Measurements from ENCODE around the gene IL23A.
"Not testable (repeated sequence)": the region's sequence is repeated elsewhere in the genome, so short reads cannot be mapped to it uniquely, and the experiment has no call there.

Gene IL23A

GRCh38 chr12:56311003-56311402, 27.7 kb upstream of the IL23A start:
- H3K4me3 ChIP-seq (ENCODE audit: control insufficient read depth, low read depth, low read length): no peak overlapping the region
- DNase-seq (ENCODE audit: low read depth): no peak
- TF ChIP-seq, protein P1, sequence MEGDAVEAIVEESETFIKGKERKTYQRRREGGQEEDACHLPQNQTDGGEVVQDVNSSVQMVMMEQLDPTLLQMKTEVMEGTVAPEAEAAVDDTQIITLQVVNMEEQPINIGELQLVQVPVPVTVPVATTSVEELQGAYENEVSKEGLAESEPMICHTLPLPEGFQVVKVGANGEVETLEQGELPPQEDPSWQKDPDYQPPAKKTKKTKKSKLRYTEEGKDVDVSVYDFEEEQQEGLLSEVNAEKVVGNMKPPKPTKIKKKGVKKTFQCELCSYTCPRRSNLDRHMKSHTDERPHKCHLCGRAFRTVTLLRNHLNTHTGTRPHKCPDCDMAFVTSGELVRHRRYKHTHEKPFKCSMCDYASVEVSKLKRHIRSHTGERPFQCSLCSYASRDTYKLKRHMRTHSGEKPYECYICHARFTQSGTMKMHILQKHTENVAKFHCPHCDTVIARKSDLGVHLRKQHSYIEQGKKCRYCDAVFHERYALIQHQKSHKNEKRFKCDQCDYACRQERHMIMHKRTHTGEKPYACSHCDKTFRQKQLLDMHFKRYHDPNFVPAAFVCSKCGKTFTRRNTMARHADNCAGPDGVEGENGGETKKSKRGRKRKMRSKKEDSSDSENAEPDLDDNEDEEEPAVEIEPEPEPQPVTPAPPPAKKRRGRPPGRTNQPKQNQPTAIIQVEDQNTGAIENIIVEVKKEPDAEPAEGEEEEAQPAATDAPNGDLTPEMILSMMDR (IDR thresholded peaks at IDR 0.05; ENCODE audit: control insufficient read depth, insufficient read depth, low read depth, low read length, missing control alignments): no peak

DNA sequence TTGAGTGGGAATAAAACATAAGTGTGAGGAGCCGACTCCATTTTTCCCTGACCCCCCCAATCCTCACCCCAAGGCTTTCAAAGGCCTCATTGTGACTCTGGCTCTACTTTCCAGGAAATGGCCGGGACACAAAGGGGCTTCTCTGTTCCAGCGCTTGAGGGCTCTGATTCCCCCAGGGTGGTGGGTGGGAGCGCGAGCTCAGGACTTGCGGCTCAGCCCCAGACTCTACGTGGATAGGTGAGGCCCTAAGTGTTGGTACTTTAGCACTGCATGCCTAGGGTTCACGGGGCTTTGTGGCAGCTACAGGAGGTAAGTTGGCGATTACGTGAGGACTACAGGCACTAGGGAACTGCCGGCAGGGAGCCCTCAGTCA, 23.4 kb upstream of the IL23A start:
- TF ChIP-seq, protein P1 (IDR thresholded peaks at IDR 0.05; ENCODE audit: control insufficient read depth, insufficient read depth, low read depth, low read length, missing control alignments): no peak
- no peak for DNase-seq (ENCODE audit: low read depth)
- peak overlapping the region; percentile 99 for H3K4me3 ChIP-seq (ENCODE audit: control insufficient read depth, low read depth, low read length)

- TF ChIP-seq, protein P1 (IDR thresholded peaks at IDR 0.05; ENCODE audit: control insufficient read depth, insufficient read depth, low read depth, low read length, missing control alignments): peak; percentile 7
- H3K4me3 ChIP-seq (ENCODE audit: control insufficient read depth, low read depth, low read length): peak within 1 kb of the TSS; percentile 99
Measured at GRCh38 chr12:56315622-56316473, 22.8 kb upstream of the IL23A start, which contains the start of gene CNPY2. Gene CNPY2, minus strand, starts transcription at chr12:56315988. Its CDS starts 771 bp downstream, at chr12:56315217.

DNA sequence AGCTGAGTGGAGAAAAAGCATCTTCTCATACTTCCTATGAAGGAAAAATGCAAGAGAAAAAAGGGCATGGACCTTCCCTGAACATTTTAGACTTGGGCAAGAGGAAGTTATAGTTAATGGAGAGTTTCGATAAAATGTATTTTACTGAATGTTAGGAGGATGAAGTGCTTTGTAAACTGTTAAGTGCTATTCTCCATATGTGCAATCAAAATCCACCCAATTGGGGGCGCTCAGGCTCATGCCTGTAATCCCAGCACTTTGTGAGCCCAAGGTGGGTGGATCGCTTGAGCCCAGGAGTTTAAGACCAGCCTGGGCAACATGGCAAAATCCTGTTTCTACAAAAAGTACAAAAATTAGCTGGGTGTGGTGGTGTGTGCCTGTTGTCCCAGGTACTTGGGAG, 21.0 kb upstream of the IL23A start:
- no peak for DNase-seq (ENCODE audit: low read depth)
- no peak overlapping the region for H3K4me3 ChIP-seq (ENCODE audit: control insufficient read depth, low read depth, low read length)
- TF ChIP-seq, protein P1 (IDR thresholded peaks at IDR 0.05; ENCODE audit: control insufficient read depth, insufficient read depth, low read depth, low read length, missing control alignments): no peak

More at GRCh38 chr12:56315622-56316473, 22.8 kb upstream of the IL23A start, which contains the start of gene CNPY2:
- peak; percentile 79 for DNase-seq (ENCODE audit: low read depth)

- no peak overlapping the region for H3K4me3 ChIP-seq (ENCODE audit: control insufficient read depth, low read depth, low read length)
- TF ChIP-seq, protein P1 (IDR thresholded peaks at IDR 0.05; ENCODE audit: control insufficient read depth, insufficient read depth, low read depth, low read length, missing control alignments): no peak
- no peak for DNase-seq (ENCODE audit: low read depth)
Measured at GRCh38 chr12:56321027-56321426, 17.7 kb upstream of the IL23A start.

- DNase-seq (ENCODE audit: low read depth); H3K4me3 ChIP-seq (ENCODE audit: control insufficient read depth, low read depth, low read length): not testable (repeated sequence)
Measured at GRCh38 chr12:56321610-56322009, 17.1 kb upstream of the IL23A start.

DNA sequence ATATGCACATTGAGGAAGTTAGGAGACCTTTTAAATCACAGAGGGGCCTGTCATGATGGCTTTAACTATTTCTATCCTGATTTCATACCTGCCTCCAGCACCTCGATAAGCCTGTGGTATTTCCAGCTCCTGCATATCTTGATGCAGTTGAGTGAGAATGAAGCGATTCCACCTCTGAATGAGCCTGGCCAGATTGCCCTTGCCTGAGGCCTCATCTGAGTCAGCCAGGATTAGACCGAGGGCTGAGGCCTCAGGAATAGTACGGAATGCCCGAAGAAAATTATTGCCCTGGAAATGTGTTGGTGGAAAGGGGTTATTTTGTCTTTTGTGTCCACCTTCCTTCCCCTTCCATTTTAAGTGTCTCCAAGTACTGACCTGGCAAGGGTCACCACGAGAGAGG, 14.5 kb upstream of the IL23A start:
- TF ChIP-seq, protein P1 (IDR thresholded peaks at IDR 0.05; ENCODE audit: control insufficient read depth, insufficient read depth, low read depth, low read length, missing control alignments): no peak
- no peak for DNase-seq (ENCODE audit: low read depth)
- H3K4me3 ChIP-seq (ENCODE audit: control insufficient read depth, low read depth, low read length): no peak overlapping the region

All from AG09309 (cell line).